Islet of Langerhans (tissue), 1 donor: ENCODE measurements around the gene SNAP91.
A peak's percentile ranks its signal among the peaks of the same experiment; 100 is the strongest.
"Not testable (repeated sequence)": the region's sequence is repeated elsewhere in the genome, so short reads cannot be mapped to it uniquely, and the experiment has no call there.

Experiments used
- FAIRE-seq: peaks from one replicate; lab custom pipeline; 2011; peaks lifted over from hg19 to GRCh38; lab: Jason Lieb, UNC

Gene SNAP91

GRCh38 chr6:83615025-83615999 is 93.6 kb downstream of the SNAP91 start:
- FAIRE-seq, result peak; percentile 90

- FAIRE-seq, result no peak
Measured at GRCh38 chr6:83613378-83613777, 95.5 kb downstream of the SNAP91 start.

- no peak for FAIRE-seq
Measured at GRCh38 chr6:83609248-83609647, 99.7 kb downstream of the SNAP91 start.

GRCh38 chr6:83605517-83605916 is 103.4 kb downstream of the SNAP91 start:
- no peak for FAIRE-seq

GRCh38 chr6:83603551-83603950 is 105.3 kb downstream of the SNAP91 start:
- no peak for FAIRE-seq

- FAIRE-seq, result no peak
Measured at GRCh38 chr6:83601119-83601518, 107.8 kb downstream of the SNAP91 start.

- no peak for FAIRE-seq
Measured at GRCh38 chr6:83600459-83600858, 108.4 kb downstream of the SNAP91 start.

- no peak for FAIRE-seq
Measured at GRCh38 chr6:83597511-83597910, 111.4 kb downstream of the SNAP91 start.

- FAIRE-seq, result no peak
Measured at GRCh38 chr6:83597051-83597450, 111.8 kb downstream of the SNAP91 start.

- FAIRE-seq, result no peak
Measured at GRCh38 chr6:83594941-83595340, 114.0 kb downstream of the SNAP91 start.

- no peak for FAIRE-seq
Measured at GRCh38 chr6:83593395-83593785, 115.5 kb downstream of the SNAP91 start.

- FAIRE-seq, result no peak
Measured at GRCh38 chr6:83592770-83593394, 116.0 kb downstream of the SNAP91 start.

GRCh38 chr6:83590416-83590815 is 118.5 kb downstream of the SNAP91 start:
- no peak for FAIRE-seq

- FAIRE-seq, result no peak
Measured at GRCh38 chr6:83589076-83589475, 119.8 kb downstream of the SNAP91 start.

- FAIRE-seq, result no peak
Measured at GRCh38 chr6:83578057-83578456, 130.8 kb downstream of the SNAP91 start.

GRCh38 chr6:83574783-83575182 is 134.1 kb downstream of the SNAP91 start:
- FAIRE-seq, result no peak

GRCh38 chr6:83571663-83572185 is 137.2 kb downstream of the SNAP91 start:
- not testable (repeated sequence) for FAIRE-seq

- no peak for FAIRE-seq
Measured at GRCh38 chr6:83558975-83559374, 149.9 kb downstream of the SNAP91 start.

GRCh38 chr6:83556871-83557270 is 152.0 kb downstream of the SNAP91 start:
- FAIRE-seq, result no peak

- not testable (repeated sequence) for FAIRE-seq
Measured at GRCh38 chr6:83551748-83552147, 157.2 kb downstream of the SNAP91 start.

GRCh38 chr6:83550482-83550881 is 158.4 kb downstream of the SNAP91 start:
- not testable (repeated sequence) for FAIRE-seq

GRCh38 chr6:83546636-83547035 is 162.3 kb downstream of the SNAP91 start:
- no peak for FAIRE-seq

GRCh38 chr6:83539678-83540077 is 169.2 kb downstream of the SNAP91 start:
- no peak for FAIRE-seq
